SK-N-SH (cell line): ENCODE measurements around the gene NR5A1. TPM values are rescaled to one million over a fixed set of nuclear protein-coding genes. Genes with fewer than 3 reads are reported as not detected.

Source experiments
- CTCF ChIA-PET: fragments of 300-600, 350-600 bp; formaldehyde crosslinking; extraction: SDS; loops from one replicate; lab custom pipeline; 2021; lab: Yijun Ruan, JAX
- POLR2A ChIA-PET: fragments of 350-600 bp; sonication (Branson Sonifier 250); formaldehyde crosslinking; extraction: SDS; loops from one replicate; lab custom pipeline; 2020; ENCODE audit warnings: antibody characterized with exemption, inconsistent platforms; lab: Yijun Ruan, JAX
- DNase-seq: peaks from one replicate; pipeline ENCODE4 v3.0.0; 2012
- H2AFZ ChIP-seq: fragments of 200-600 bp; sonication (generic); 2 replicates; pipeline ENCODE4 v1.8.1; 2016; ENCODE audit warnings: antibody characterized with exemption, mild to moderate bottlenecking, low read depth
- H3F3A ChIP-seq: fragments of 200-600 bp; sonication (generic); replicated peaks from 2 replicates; pipeline ENCODE3; 2016; ENCODE audit warnings: antibody characterized with exemption, mild to moderate bottlenecking; ENCODE audit not compliant: insufficient read depth
- H3K27ac ChIP-seq, 2 experiments: fragments of 200-500 bp in 1 of 2; fragments of 200-600 bp in 1 of 2; sonication (Bioruptor generic) in 1 of 2; sonication (generic), shearing (Covaris generic) in 1 of 2; 2 replicates each; pipeline versions ENCODE4 v1.5.1 to v1.6.1; 2014 to 2016; ENCODE audit warnings: low read depth in 2 of 2, inconsistent platforms in 1 of 2, low read length in 1 of 2, mild to moderate bottlenecking in 1 of 2, mixed read lengths in 1 of 2
- H3K27me3 ChIP-seq: fragments of 200-600 bp; sonication (generic), shearing (Covaris generic); 2 replicates; pipeline ENCODE4 v1.6.1; 2016; ENCODE audit warnings: mixed run types; ENCODE audit not compliant: insufficient read depth
- H3K36me3 ChIP-seq, 2 experiments: fragments of 200-500 bp in 1 of 2; fragments of 200-600 bp in 1 of 2; sonication (Bioruptor generic) in 1 of 2; sonication (generic) in 1 of 2; replicated peaks in 1 of 2; 2 replicates each; pipeline versions ENCODE3 to v1.5.1; 2014 to 2016; ENCODE audit warnings: low read length in 1 of 2, mild to moderate bottlenecking in 1 of 2; ENCODE audit not compliant: insufficient read depth in 2 of 2, control insufficient read depth in 1 of 2
- H3K4me1 ChIP-seq, 2 experiments: fragments of 200-500 bp in 1 of 2; fragments of 200-600 bp in 1 of 2; sonication (Bioruptor generic) in 1 of 2; sonication (generic), shearing (Covaris generic) in 1 of 2; 2 replicates each; pipeline versions ENCODE4 v1.5.1 to v1.6.1; 2014 to 2016; ENCODE audit warnings: low read depth in 1 of 2, low read length in 1 of 2, mixed run types in 1 of 2; ENCODE audit not compliant: insufficient read depth in 2 of 2, control insufficient read depth in 1 of 2
- H3K4me2 ChIP-seq: fragments of 200-600 bp; sonication (generic), shearing (Covaris generic); 2 replicates; pipeline ENCODE4 v1.6.1; 2017; ENCODE audit warnings: mixed run types
- H3K4me3 ChIP-seq, 2 experiments: fragments of 200-500 bp in 1 of 2; fragments of 200-600 bp in 1 of 2; sonication (Bioruptor generic) in 1 of 2; sonication (generic), shearing (Covaris generic) in 1 of 2; 2 replicates each; pipeline versions ENCODE4 v1.5.1 to v1.8.1; 2014 to 2016; ENCODE audit warnings: low read depth in 2 of 2, inconsistent platforms in 1 of 2, low read length in 1 of 2, mild to moderate bottlenecking in 1 of 2, mixed read lengths in 1 of 2, moderate library complexity in 1 of 2
- H3K79me2 ChIP-seq: fragments of 200-600 bp; sonication (generic); 2 replicates; pipeline ENCODE4 v1.8.1; 2017; ENCODE audit warnings: mild to moderate bottlenecking; ENCODE audit not compliant: insufficient read depth
- H3K9ac ChIP-seq: fragments of 200-600 bp; sonication (generic); 2 replicates; pipeline ENCODE4 v1.6.1; 2017; ENCODE audit warnings: mixed run types
- H3K9me2 ChIP-seq: fragments of 200-600 bp; sonication (generic); 2 replicates; pipeline ENCODE4 v1.6.1; 2017; ENCODE audit warnings: mixed run types
- H3K9me3 ChIP-seq: fragments of 200-600 bp; sonication (generic); 2 replicates; pipeline ENCODE4 v1.6.1; 2017; ENCODE audit warnings: mixed run types, mild to moderate bottlenecking, moderate library complexity
- H4K20me1 ChIP-seq: fragments of 200-600 bp; sonication (generic); 2 replicates; pipeline ENCODE4 v1.6.1; 2017; ENCODE audit warnings: mild to moderate bottlenecking, mixed run types; ENCODE audit not compliant: insufficient read depth
- CHD2 ChIP-seq: fragments of 150-350 bp; IDR thresholded peaks from 2 replicates; pipeline ENCODE4 v1.6.1; 2018; ENCODE audit warnings: low read length; ENCODE audit not compliant: partially characterized antibody
- EP300 ChIP-seq, 2 experiments: IDR thresholded peaks; 2 replicates each; pipeline versions ENCODE4 v1.4.0 to v1.6.1; 2012; ENCODE audit warnings: borderline replicate concordance in 1 of 2, low read depth in 1 of 2, low read length in 1 of 2
- EZH2phosphoT487 ChIP-seq: fragments of 200-600 bp; sonication (generic); IDR thresholded peaks from 2 replicates; pipeline ENCODE4 v1.6.1; 2017; ENCODE audit warnings: low read depth, mixed run types, mild to moderate bottlenecking, antibody characterized with exemption, moderate library complexity, borderline replicate concordance
- FOSL2 ChIP-seq: IDR thresholded peaks from 2 replicates; pipeline ENCODE4 v1.4.0; 2012; ENCODE audit warnings: low read depth, mild to moderate bottlenecking, moderate library complexity, borderline replicate concordance
- FOXJ3 ChIP-seq: sonication (generic); formaldehyde crosslinking; IDR thresholded peaks from 2 replicates; pipeline ENCODE4 v1.5.1; 2020; ENCODE audit warnings: mild to moderate bottlenecking, missing genetic modification reagents
- FOXM1 ChIP-seq: IDR thresholded peaks from 2 replicates; pipeline ENCODE4 v1.4.0; 2012; ENCODE audit warnings: low read depth, mild to moderate bottlenecking
- GATA2 ChIP-seq: sonication (generic); formaldehyde crosslinking; IDR thresholded peaks from 2 replicates; pipeline ENCODE4 v1.5.0; 2020; ENCODE audit warnings: mild to moderate bottlenecking, missing genetic modification reagents
- JUND ChIP-seq: IDR thresholded peaks from 2 replicates; pipeline ENCODE4 v1.4.0; 2012
- NFIC ChIP-seq: IDR thresholded peaks from 2 replicates; pipeline ENCODE4 v1.4.0; 2012; ENCODE audit warnings: borderline replicate concordance
- POLR2AphosphoS5 ChIP-seq: IDR thresholded peaks from 2 replicates; pipeline ENCODE4 v1.6.1; 2012; ENCODE audit warnings: low read depth, low read length
- RFX5 ChIP-seq: IDR thresholded peaks from 2 replicates; pipeline ENCODE4 v1.6.1; 2012; ENCODE audit warnings: mild to moderate bottlenecking, improper control_type of control experiment, low read length
- SMC3 ChIP-seq: IDR thresholded peaks from 2 replicates; pipeline ENCODE4 v1.6.1; 2012; ENCODE audit warnings: low read depth, low read length, improper control_type of control experiment
- TAF1 ChIP-seq: IDR thresholded peaks from 2 replicates; pipeline ENCODE4 v1.6.1; 2012; ENCODE audit warnings: low read depth, mild to moderate bottlenecking, low read length, moderate library complexity, borderline replicate concordance
- TCF12 ChIP-seq: IDR thresholded peaks from 2 replicates; pipeline ENCODE4 v1.4.0; 2012
- TEAD4 ChIP-seq: IDR thresholded peaks from 2 replicates; pipeline ENCODE4 v1.4.0; 2012; ENCODE audit warnings: mild to moderate bottlenecking, borderline replicate concordance; ENCODE audit not compliant: insufficient read depth
- WGBS: methylation state at CpG from one replicate; pipeline ENCODE4 v1.1.6; 2017; ENCODE audit warnings: low lambda C conversion rate; 5-methylcytosine and 5-hydroxymethylcytosine counted together
- polyA plus RNA-seq, 3 experiments: library from polyadenylated mRNA; depleted of rRNA; stranded (reverse); fragments of >200 nt; gene quantifications; 2 replicates each; pipeline ENCODE4 v1.2.3, GENCODE V29; 2012
- TF ChIP-seq, protein P1 (sequence below): IDR thresholded peaks from 2 replicates; pipeline ENCODE4; 2012
- TF ChIP-seq, protein P2 (sequence below): IDR thresholded peaks from 2 replicates; pipeline ENCODE4 v1.6.1; 2012; ENCODE audit warnings: mild to moderate bottlenecking, low read depth, low read length, moderate library complexity

NR5A1 gene
- polyA plus RNA-seq, 1 of the 3 experiments (the other 2 are of a cell fraction): not detected

DNA sequence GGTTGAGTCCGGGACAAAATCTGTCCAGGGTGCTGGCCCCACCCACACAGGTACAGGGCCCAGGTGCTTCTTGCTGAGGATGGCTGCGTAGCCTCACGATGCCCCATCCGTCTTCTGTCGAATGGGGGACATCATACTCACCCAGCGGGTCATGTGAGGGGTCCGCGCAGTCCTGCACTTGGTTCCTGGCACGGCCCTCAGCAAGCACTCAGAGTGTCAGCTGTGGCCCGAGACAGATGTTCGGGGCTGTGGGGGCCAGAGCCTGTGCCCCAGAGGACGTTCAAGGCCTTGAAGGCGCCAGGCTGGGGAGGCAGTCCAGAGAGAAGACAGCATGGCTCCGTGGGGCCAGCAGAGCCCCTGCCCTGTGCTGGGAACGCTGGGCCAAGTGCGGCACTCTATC, 27.8 kb downstream of the NR5A1 start:
- ChIA-PET POLR2A (no interaction called here), CTCF (no interaction called here)
- Histone ChIP-seq H4K20me1 (no peaks in the 10 kb centered on the region), H3K27me3 (no peaks in the 10 kb centered on the region; the same call in 1 of the 2 replicates), H3K27ac (no peak overlapping the region), H3K9me2 (no peaks in the 10 kb centered on the region), H3K4me1 (peaks cover 0 to 10% of the 10 kb centered on the region in 2 experiments; a peak in 1 of 4 replicates), H2AFZ (no peak overlapping the region), H3F3A (no peaks in the 10 kb centered on the region), H3K79me2 (no peaks in the 10 kb centered on the region), H3K4me3 (no peak overlapping the region), H3K36me3 (no peaks in the 10 kb centered on the region), H3K4me2 (no peak overlapping the region), H3K9me3 (no peaks in the 10 kb centered on the region), H3K9ac (no peak overlapping the region)
- WGBS: 92% methylated on average over 13 of the region's 16 CpGs
- no peak for TF ChIP-seq POLR2AphosphoS5
- no peak for TF ChIP-seq JUND
- TF ChIP-seq TAF1: no peak
- TF ChIP-seq RFX5: no peak
- TF ChIP-seq, protein P1, sequence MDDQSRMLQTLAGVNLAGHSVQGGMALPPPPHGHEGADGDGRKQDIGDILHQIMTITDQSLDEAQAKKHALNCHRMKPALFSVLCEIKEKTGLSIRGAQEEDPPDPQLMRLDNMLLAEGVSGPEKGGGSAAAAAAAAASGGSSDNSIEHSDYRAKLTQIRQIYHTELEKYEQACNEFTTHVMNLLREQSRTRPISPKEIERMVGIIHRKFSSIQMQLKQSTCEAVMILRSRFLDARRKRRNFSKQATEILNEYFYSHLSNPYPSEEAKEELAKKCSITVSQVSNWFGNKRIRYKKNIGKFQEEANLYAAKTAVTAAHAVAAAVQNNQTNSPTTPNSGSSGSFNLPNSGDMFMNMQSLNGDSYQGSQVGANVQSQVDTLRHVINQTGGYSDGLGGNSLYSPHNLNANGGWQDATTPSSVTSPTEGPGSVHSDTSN: no peak
- no peak for TF ChIP-seq EP300 (IDR thresholded peaks at IDR 0.05; ENCODE audit: borderline replicate concordance in 1 of 2, low read depth in 1 of 2, low read length in 1 of 2)
- no peak for TF ChIP-seq TCF12
- TF ChIP-seq EZH2phosphoT487: no peak
- no peak for TF ChIP-seq NFIC
- TF ChIP-seq GATA2: no peak
- TF ChIP-seq CHD2: no peak
- TF ChIP-seq TEAD4: no peak
- no peak for TF ChIP-seq FOXJ3
- no peak for TF ChIP-seq FOSL2
- TF ChIP-seq FOXM1: no peak
- TF ChIP-seq, protein P2, sequence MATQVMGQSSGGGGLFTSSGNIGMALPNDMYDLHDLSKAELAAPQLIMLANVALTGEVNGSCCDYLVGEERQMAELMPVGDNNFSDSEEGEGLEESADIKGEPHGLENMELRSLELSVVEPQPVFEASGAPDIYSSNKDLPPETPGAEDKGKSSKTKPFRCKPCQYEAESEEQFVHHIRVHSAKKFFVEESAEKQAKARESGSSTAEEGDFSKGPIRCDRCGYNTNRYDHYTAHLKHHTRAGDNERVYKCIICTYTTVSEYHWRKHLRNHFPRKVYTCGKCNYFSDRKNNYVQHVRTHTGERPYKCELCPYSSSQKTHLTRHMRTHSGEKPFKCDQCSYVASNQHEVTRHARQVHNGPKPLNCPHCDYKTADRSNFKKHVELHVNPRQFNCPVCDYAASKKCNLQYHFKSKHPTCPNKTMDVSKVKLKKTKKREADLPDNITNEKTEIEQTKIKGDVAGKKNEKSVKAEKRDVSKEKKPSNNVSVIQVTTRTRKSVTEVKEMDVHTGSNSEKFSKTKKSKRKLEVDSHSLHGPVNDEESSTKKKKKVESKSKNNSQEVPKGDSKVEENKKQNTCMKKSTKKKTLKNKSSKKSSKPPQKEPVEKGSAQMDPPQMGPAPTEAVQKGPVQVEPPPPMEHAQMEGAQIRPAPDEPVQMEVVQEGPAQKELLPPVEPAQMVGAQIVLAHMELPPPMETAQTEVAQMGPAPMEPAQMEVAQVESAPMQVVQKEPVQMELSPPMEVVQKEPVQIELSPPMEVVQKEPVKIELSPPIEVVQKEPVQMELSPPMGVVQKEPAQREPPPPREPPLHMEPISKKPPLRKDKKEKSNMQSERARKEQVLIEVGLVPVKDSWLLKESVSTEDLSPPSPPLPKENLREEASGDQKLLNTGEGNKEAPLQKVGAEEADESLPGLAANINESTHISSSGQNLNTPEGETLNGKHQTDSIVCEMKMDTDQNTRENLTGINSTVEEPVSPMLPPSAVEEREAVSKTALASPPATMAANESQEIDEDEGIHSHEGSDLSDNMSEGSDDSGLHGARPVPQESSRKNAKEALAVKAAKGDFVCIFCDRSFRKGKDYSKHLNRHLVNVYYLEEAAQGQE: no peak
- TF ChIP-seq SMC3: no peak
- no peak for DNase-seq
